Chondrocyte (in vitro differentiated cells): Measurements from ENCODE around the gene SELPLG. TPM values are rescaled to one million over a fixed set of nuclear protein-coding genes. Genes with fewer than 3 reads are reported as not detected.

ENCODE experiments used
- DNase-seq: peaks from one replicate; pipeline ENCODE4 v3.0.0; 2021; ENCODE audit warnings: mixed read lengths, low spot score
- H3K27ac Mint-ChIP-seq: one replicate; pipeline ENCODE4 v1.8.0; 2021; ENCODE audit warnings: mild to moderate bottlenecking, moderate library complexity, mixed read lengths; ENCODE audit not compliant: unreplicated experiment
- H3K27me3 Mint-ChIP-seq: 2 replicates; pipeline ENCODE4 v1.8.0; 2021; ENCODE audit warnings: low read depth, mixed read lengths
- H3K36me3 Mint-ChIP-seq: 2 replicates; pipeline ENCODE4 v1.8.0; 2021; ENCODE audit warnings: low read depth, mixed read lengths
- H3K4me1 Mint-ChIP-seq: 2 replicates; pipeline ENCODE4 v1.8.0; 2021; ENCODE audit warnings: low read depth, mild to moderate bottlenecking, mixed read lengths
- H3K4me3 Mint-ChIP-seq: one replicate; pipeline ENCODE4 v1.8.0; 2021; ENCODE audit warnings: mild to moderate bottlenecking, moderate library complexity, mixed read lengths; ENCODE audit not compliant: unreplicated experiment
- H3K9me3 Mint-ChIP-seq: 2 replicates; pipeline ENCODE4 v1.8.0; 2021; ENCODE audit warnings: low read depth, mixed read lengths
- CTCF ChIP-seq: fragments of 200-600 bp; sonication (generic); IDR thresholded peaks from 2 replicates; pipeline ENCODE4 v1.5.0; 2021; ENCODE audit warnings: antibody characterized with exemption, mild to moderate bottlenecking, moderate library complexity
- total RNA-seq: library from RNA; stranded (reverse); gene quantifications from 3 replicates; pipeline ENCODE4 v1.2.1, GENCODE V29; 2021

The SELPLG gene
- total RNA-seq, 1 donor from 2014 or later, result 3.2 TPM

GRCh38 chr12:108596854-108597558, 36.7 kb downstream of the SELPLG start:
- no peaks in the 10 kb centered on the region for H3K27me3 Mint-ChIP-seq
- TF ChIP-seq CTCF, result no peak
- H3K4me3 Mint-ChIP-seq, result no peak overlapping the region
- peaks cover 16% of the 10 kb centered on the region for H3K4me1 Mint-ChIP-seq
- H3K9me3 Mint-ChIP-seq, result no peaks in the 10 kb centered on the region
- DNase-seq, result no peak
- H3K36me3 Mint-ChIP-seq, result no peaks in the 10 kb centered on the region
- H3K27ac Mint-ChIP-seq, result no peak overlapping the region

GRCh38 chr12:108595711-108596647, 37.7 kb downstream of the SELPLG start:
- H3K4me3 Mint-ChIP-seq, result no peak overlapping the region
- no peak overlapping the region for H3K27ac Mint-ChIP-seq
- no peak for DNase-seq
- H3K36me3 Mint-ChIP-seq, result no peaks in the 10 kb centered on the region
- no peaks in the 10 kb centered on the region for H3K9me3 Mint-ChIP-seq
- H3K27me3 Mint-ChIP-seq, result no peaks in the 10 kb centered on the region
- no peak for TF ChIP-seq CTCF
- peaks cover 16% of the 10 kb centered on the region for H3K4me1 Mint-ChIP-seq

- no peaks in the 10 kb centered on the region for H3K9me3 Mint-ChIP-seq
- no peak overlapping the region for H3K27ac Mint-ChIP-seq
- H3K4me3 Mint-ChIP-seq, result no peak overlapping the region
Measured at GRCh38 chr12:108594960-108595710, 38.6 kb downstream of the SELPLG start.

GRCh38 chr12:108594323-108594903, 39.3 kb downstream of the SELPLG start:
- peaks cover 20% of the 10 kb centered on the region for H3K4me1 Mint-ChIP-seq
- TF ChIP-seq CTCF, result no peak
- no peak for DNase-seq
- no peak overlapping the region for H3K27ac Mint-ChIP-seq
- no peaks in the 10 kb centered on the region for H3K9me3 Mint-ChIP-seq
- H3K36me3 Mint-ChIP-seq, result no peaks in the 10 kb centered on the region
- no peak overlapping the region for H3K4me3 Mint-ChIP-seq
- no peaks in the 10 kb centered on the region for H3K27me3 Mint-ChIP-seq

More at GRCh38 chr12:108594960-108595710, 38.6 kb downstream of the SELPLG start:
- no peak for TF ChIP-seq CTCF
- H3K36me3 Mint-ChIP-seq, result no peaks in the 10 kb centered on the region
- peaks cover 16% of the 10 kb centered on the region for H3K4me1 Mint-ChIP-seq
- no peaks in the 10 kb centered on the region for H3K27me3 Mint-ChIP-seq
- DNase-seq, result no peak
